Inflammatory macrophage treated with lipopolysaccharide for 4 hours (primary cell): ENCODE results near the gene CD81.

Source experiments
- DNase-seq: peaks from one replicate; pipeline ENCODE4 v3.0.0-alpha.2; 2020

CD81 gene

DNA sequence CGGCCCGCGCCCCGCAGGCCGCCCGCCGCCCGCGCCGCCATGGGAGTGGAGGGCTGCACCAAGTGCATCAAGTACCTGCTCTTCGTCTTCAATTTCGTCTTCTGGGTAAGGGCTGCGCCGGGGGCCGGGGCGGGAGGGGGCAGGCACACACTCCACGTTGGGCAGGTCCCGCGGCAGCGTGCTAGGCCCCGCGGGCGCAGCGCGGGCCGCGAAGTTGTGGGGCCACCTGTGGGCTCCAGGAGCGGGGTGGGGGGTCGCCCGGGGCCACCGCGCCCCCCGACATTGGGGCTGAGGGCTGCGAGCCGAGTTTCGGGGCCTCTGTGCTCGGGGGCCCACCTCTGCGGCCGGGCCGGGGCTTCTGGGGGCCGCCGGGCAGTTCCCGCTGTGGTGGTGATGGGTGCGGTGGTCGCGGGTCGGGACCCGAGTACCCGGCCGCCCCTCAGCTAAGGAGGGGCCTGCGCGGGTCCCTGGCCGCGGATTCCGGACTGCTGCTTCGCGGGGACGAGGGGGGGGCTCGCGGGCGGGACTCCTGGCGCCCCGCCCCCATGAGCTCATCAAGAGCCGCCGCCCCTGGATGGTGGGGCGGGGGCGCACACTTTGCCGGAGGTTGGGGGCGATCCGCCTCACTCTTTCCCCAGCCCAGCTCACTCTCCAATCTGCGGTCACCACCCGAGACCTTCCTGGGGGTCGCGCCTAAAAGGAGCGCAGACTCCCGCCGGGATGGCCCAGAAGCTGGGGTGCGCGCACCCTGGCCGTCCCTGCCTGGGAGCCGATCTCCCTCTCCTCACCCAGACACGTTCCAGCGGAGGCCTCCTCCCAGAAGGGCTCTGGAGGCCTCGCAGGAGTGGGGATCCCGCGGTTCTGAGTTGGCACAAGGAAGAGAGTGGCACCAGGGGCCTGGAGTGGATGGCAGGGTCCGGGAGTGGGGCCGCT lies 667 bp downstream of the CD81 start:
- DNase-seq: peak; percentile 49

DNA sequence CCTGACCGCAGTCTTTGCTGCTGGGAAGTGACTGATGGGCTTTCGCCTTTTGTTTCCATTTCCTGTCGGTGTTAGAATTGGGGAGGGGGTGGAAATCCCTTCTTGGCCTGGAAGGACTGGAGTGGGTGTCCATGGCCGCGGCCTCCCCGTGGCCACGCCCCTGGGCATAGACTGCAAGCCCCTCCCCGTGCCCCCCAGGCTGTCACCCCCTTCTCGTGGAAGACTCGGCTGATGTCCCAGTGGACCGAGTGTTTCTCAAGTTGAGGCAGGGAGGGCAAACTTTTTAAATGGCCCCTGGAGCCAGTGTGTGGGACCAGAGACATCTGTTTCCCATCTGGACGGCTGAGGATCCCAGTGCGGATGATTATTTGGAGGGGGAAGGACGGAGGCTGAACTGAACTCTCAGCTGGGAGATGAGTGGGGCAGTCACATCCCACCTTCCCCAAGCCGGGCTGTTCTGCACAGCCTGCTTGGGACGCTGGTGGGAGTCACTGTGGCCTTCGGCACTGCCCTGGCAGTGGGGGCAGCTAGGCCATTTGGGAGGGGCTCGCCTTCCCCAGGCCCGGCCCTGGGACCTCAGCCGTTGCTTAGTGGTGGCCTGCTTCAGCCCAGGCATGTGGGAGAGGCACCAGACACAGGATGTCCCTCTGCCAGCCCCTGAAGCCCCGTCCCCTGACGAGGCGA lies 1.6 kb downstream of the CD81 start:
- DNase-seq: no peak

DNA sequence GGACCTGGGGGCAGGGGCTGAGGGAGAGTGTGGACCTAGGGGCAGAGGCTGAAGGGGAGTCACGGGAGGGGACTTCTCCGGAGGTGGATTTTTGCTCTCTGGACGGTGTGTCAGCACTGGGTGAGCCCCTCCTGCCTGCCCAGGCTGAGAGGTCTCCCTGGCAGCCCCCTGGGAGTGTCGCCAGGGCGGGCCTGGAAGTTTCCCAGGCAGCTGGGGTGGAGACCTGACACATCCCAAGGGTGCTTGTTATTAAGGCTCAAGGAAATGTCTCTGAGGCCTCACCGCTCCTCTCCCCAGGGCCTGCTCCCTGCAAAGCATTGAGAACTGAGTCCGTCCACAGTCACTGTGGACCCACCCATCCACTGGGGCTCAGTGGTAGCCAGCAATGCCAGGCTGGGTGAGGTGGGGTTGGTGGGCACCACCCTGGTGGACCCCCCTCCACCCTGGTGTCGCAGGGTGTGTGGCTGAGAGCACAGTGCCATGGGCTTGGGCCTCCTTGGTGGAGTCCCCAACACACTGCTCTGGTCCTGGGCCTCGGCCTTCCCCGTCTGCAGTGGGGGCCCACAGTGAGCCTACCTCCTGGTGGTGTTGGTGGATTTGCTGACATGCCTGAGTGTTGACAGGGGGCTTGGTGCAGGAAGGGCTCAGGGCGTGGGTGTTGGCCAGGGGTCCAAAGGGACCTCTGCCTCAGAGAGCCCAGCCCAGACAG lies 2.5 kb downstream of the CD81 start:
- no peak for DNase-seq

DNA sequence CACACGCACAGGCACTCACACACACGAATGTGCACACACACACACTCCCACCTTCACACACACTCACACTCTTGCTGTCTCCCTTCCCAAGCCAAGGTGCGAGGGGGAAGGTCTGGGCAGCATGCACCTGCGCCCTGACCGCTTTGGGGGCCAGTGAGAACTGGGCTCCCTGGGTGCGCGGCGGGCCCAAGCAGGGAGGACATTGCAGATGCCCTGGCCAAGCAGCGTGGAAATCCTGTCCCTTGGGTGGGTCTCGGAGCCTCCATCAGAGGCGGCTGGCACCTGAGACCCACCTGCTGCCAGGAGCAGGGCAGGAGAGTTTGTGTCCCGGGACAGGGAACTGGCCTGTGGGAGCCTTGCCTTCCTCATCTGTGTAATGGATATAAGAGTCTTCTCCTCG lies 3.3 kb downstream of the CD81 start:
- DNase-seq: no peak

DNA sequence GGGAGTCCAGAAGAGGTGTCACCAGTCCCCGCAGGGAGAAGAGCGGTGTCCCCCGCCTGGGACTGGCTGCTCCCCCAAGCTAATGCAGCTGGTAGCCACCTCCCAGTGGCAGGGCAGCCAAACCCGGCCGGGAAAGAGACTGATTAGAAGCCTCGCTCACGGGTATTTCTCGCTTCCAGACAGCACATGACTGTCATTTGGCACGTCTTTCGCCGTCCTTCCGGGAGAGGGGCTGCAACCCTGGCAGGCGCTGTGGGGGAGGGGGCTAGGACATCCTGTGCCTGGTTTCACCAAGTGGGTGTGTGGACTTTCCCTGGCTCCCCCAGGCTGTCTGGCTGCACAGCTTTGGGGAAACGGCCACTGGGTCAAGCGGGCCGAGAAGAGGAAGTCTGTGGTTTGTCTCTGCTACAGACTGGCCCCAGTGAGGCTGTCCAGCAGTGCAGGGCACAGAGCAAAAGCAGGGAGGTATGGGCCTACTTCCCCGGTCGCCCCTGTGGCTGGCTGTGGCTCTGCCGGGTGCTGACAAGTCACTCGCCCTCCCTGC lies 3.8 kb downstream of the CD81 start:
- peak; percentile 98 for DNase-seq

DNA sequence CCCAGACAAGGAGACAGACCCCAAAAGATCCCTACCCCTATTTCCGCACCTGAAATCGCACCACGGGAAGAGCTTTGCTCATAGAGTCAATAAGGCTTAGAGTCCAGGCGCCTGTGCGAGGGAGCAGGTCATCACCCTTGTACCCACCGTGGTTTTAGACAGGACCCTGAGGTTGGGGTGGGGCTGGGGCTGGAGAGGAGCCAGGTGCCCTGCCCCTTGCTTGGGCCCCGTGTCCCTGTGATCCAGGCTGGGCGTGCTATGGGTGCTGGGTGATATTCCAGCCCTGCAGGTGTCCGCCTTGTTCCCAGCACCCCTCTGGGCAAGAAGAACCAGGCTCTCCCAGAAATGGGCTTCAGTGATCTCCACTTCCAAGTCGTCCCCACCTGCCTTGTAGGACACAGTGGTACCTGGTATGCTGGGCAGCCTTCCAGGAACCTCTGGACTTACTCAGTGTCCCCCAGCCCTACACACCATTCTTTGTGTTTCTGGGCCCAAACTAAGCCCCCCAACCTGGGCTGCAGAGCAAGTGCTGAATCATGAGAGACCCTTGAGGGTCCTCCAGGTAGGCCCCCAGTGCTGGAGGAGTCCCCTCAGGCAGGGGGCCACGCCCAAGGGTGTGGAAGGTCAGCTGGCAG lies 4.5 kb downstream of the CD81 start:
- no peak for DNase-seq

DNA sequence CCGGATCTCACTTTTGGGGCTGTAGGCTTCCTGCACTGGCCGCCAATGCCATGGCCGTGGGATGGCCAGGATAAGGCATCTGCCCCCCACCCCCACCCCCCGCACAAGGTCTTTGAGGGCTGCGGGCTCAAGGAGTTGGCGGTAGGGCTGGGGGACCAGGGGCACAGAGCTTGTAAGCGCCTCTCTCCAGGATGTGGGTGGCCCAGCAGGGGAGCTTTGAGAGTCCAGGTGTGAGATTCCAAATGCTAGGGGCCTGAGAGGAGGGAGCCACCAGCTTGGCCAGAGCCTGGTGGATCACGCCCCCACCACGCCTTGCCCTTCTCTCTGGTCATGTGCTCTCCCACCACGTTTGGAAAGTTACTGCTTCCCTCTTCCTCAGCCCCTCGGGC lies 5.0 kb downstream of the CD81 start:
- peak; percentile 44 for DNase-seq

DNA sequence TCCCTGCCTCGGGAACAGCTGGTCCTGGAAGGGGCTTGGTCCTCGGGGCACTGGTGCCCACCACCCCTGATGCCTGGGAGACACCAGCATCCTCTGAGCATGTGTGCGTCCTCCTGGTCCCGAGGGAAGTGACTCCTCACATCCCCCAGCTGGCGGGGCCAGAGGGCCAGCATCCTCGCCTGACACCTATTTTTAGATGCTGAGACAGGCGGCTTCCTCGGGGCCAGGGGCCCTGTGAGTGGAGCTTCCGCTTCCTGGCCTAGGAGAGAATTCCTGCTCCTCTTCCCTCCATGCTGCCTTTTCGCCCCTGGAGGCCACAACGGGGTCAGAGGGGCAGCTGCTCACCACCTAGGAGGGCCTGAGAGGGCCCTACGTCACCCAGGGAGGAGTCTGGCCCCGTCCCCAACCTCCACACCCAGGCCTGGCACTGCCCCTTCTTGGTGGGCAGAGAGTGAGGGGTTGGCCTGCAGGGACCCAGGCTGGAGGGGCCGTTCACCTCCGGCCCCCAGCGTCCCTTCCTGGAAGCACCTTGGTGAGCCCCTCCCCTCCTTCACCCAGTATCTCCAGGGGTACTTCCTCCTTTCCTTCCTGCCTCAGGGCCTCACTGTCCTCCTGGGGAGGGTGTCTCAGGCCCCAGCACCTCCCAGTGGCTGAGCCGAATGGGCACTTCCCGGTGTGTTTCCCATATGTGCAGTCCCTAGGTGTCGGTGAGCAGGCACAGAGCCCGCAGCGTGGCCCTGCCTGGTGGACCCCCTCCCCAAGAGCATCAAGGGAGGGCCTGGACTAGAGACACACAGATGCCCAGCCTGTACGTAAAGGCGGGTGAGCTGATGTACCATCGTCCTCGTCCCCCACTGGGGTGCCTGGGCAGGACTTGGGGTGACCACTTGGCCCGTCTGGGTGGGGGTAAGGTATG lies 6.1 kb downstream of the CD81 start:
- DNase-seq: peak; percentile 44

DNA sequence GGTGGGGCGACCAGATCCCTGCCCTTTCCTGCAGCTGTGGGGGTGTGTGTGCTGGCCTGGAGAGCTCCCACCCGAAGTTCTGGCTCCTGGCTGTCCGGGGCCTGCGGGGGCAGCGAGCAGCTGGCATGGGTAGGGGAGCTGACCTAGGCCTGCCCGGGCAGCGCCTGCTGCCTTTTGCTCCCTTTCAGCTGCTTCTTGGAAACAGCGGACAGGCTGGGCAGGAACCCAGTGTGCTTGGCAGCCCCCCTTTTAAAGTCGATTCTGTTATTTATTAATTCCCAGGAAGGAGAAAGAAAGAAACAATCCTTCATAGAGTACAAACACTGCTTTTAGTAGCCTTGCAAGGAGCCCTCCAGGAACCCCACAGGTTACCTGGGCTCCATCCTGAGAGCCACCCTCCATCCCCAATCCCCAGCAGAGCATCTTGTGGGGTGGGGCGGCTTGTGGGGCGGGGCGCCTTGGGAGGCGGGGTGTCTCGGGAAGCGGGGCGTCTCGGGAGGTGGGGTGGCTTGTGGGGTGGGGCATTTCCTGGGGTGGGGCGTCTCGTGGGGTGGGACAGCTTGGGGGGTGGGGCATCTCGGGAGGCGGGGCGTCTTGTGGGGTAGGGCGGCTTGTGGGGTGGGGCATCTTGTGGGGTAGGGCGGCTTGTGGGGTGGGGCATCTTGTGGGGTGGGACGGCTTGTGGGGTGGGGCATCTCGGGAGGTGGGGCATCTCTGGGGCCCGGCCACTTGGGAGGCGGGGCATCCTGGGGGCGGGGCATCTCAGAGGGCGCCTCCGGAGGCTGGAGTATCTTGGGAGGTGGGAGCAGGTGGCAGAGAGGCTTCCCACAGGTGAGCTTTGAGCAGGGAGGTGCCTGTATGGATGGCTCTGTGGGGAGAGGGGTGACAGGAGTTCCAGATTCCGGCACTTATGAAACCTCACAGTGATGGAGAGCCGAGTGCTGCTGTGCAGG lies 7.0 kb downstream of the CD81 start:
- DNase-seq: no peak

DNA sequence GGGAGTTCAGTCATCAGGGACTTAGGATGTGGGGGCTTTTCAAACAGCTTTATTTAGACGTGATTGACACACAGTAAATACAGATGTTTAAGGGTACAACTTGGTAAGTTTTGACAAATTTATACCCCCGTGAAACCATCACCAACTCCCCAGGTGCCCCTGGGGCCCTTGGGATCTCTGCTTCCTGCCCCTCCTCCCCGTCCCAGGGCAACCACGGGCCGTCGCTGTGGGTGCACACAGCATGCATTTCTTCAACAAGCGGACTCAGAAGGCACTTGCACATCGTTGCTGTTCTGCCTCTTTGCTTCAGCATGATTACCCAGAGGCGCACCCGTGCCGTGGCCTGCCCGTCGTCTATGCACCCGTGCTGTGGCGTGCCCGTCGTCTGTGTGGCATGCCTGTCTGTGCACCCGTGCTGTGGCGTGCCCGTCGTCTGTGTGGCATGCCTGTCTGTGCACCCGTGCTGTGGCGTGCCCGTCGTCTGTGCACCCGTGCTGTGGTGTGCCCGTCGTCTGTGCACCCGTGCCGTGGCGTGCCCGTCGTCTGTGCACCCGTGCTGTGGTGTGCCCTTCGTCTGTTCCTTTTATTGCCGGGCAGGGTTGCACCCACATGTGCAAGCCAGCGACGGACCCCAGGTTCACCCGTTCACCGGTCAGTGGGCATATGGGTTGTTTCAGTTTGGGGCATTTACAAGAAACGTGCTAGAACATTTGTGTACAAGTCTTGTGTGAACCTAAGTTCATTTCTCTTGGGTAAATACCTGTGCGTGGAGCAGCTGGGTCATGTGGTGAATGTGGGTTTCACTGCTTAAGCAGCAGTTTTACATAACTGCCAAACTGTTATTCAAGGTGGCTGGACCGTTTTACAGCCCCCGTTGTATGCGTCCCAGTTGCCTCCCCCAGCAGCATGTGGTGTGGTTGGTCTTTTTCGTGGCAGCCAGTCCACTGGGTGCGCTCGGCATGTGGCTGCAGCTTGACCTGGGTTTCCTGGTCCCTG lies 8.3 kb downstream of the CD81 start:
- no peak for DNase-seq

DNA sequence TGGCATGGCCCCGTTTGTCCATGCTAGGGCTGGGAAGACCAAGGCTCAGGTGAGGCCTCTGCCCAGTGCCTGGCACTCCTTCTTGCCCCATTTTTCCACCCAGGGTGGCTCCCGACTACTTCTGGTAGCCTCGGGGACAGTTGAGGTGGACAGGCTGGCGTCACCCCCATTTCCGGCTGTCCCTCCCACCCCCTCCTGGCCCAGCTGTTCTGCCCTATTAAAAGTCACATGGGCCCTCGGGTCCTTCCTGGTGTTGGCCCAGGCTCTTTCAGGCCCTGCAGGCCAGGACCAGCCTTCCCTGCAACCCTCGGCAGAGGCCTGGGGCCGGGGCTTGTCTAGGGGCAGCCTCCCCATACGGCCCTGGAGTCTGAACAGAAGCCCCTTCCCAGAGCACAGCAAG lies 9.5 kb downstream of the CD81 start:
- no peak for DNase-seq

DNA sequence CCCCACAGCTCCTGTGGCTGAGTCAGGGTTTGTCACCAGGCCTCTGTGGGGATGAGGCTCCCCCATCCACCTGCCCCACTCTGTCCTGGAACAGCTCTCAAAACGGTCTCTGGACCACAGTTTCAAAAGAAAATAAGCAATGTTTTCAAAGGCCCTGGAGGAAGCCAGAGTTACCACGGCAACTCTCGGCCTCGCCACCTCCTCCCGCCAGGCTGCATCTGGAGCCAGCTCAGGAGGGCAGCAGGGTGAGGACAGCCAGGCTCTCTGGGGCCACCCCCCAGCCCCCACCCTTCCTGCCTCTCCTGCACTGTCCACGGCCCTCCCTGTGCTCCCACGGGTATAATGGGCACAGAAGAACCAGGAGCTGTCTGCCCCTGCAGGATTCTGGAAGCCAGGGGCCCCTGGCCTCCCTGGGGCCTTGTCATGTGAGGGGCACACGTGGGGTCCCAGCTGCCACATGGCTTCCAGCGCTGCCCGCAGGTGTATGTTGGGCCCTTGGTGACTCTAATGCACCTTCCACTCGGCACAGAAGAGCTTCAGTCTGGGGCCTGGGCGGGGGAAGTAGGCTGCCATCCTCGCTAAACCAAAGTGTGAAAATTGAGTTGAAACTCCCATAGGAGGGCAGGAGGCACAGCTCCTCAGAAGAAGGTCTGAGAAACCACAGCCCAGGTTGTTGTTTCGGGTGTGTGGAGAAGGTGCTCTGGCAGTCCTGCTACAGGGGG lies 10.3 kb downstream of the CD81 start:
- no peak for DNase-seq

DNA sequence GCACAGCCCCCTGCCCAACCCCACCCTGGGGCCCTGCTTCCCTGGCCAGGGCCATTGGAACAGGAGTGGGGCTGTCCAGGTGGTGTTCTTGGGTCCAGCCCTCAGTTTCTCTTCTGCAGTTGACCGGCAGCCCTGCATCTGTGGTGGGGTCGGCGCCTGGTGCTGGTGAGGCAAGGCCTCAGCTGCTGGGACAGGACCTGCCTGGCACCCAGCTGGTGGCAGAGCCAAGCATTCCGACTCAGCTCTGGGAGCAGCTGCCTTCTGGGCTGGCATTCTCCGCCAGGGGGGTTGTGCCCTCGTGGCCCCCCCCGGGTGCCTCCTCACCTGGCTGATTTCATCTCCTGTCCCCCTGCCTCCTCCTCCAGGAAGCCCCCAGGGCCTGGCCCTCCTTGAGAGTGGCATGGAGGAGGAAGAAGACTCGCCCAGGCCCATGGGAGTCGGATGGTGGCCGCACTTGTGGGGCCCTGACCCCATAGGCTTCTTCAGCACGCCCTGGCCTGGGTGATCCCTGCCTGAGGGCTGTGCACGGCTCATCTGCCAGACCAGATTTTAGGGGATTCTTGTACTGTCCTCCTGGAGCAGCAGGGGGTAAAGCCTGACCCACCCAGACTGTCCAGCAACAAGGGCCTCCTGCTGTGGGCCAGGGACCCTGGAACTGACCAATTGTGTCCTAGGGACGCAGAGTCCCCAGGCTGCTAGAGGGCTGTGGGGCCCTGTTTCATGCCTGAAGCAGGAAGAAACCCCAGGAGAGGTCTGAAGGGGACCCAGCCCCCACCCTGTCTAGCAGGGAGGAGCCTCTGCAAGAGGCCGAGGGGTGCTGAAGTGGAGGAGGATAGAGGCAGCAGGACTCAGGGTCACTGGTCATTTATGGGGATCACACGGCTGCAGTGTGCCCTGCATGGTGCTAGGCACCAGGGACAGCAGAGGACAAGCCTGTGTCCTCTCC lies 11.6 kb downstream of the CD81 start:
- DNase-seq: no peak

DNA sequence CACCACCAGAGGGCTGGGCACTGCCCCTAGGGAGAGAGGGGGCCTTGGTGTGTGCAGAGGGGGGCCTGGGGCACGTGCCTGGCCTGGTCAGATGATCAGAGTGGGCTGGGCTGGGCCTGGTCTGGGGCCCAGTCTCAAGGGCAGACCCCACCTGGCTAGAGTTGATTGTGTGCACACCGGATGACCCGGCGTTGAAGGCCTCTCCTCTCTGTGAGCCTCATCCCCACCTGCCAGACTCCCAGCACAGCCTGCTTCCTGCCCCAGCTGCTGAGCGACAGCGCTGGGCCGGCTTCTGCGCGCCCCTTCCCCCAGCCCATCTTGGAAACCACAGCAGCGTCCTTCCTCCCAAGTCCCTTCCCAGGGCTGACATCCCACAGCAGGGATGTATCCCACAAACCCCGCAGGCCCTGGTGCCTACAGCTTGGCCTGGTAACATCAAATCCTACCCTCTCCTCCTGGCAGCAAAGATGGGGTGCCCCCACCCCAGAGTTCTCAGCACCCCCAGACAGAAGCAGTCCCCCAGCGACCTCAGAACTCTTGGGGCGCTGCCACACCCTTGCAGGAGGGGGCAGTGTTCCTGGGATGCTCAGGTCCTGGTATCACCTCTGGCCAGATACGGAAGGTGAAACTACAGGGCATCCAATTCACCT lies 12.4 kb downstream of the CD81 start:
- no peak for DNase-seq

DNA sequence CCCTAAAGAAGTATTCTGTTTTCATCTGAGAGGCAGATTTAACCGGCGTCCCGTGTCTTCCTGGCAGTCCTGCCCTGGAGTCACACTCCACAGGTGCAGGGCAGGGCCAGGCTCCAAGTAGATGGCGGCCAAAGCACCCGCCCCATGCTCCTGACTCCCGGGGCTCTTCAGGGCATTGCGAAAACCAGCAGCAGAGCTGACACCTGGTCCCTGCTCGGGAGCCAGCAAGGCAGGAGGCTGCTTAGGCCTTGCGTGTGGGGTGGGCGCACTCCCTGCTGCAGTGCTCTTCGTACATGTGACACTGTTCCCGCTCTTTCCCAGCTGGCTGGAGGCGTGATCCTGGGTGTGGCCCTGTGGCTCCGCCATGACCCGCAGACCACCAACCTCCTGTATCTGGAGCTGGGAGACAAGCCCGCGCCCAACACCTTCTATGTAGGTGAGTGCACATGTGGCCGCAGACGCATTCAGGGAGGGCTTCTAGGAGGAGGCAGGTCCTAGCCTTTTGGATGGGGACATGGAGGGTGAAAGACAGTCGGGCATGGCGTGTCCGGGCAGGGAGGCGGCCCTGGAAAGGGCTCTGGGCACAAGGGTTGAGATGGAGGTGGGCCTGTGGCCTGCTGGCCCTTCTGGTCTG lies 13.1 kb downstream of the CD81 start:
- no peak for DNase-seq

DNA sequence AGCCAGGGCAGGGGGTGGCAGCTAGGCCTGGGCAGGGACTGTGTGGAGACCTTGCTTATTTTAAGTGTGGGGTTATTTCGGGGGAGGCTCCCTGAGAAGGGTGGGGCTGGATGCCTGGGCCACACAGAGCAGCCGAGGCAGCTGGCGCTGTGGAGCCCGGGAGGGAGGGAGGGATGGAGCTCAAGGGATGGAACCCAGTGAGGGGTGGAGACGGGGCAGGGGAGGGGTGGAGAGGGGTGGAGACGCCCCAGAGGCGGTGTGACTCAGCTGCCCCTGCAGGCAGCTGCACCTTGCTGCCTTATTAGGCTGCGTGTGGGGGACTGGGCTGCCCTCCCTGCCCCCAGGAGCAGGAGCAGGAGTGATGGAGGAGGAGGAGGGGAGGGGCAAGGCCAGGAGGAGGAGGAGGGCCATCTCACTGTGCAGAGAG lies 13.6 kb downstream of the CD81 start:
- DNase-seq: no peak
